ENCODE measurements around the gene CFAP97D2. TPM values are rescaled to one million over a fixed set of nuclear protein-coding genes. Genes with fewer than 3 reads are reported as not detected.

Gene CFAP97D2
- total and polyA plus RNA-seq, 2 donors (not counting 3 experiments of a cell fraction or from before 2014, with no cell fraction given), result not detected

- no peak for DNase-seq (ENCODE audit: low read depth, low spot score)
- CTCF ChIA-PET, result no interaction called here
Observed at GRCh38 chr13:114200399-114200911, 21.4 kb downstream of the CFAP97D2 start.

More at GRCh38 chr13:114200399-114200911, 21.4 kb downstream of the CFAP97D2 start:
- Histone ChIP-seq H3K27me3 (ENCODE audit: control insufficient read depth in 2 of 2, insufficient read depth in 2 of 2, low read length in 2 of 2) (peaks cover 23 to 37% of the 10 kb centered on the region in 2 experiments), H3K9me1 (replicated peaks; ENCODE audit: control insufficient read depth, extremely low read depth, insufficient read depth, low read length) (no peaks in the 10 kb centered on the region), H3K27ac (ENCODE audit: insufficient read depth, low read depth, low read length) (no peak overlapping the region), H3K36me3 (ENCODE audit: control insufficient read depth in 2 of 2, extremely low read depth in 1 of 2, insufficient read depth in 2 of 2, low read length in 2 of 2) (no peaks in the 10 kb centered on the region), H3K9me3 (replicated peaks; ENCODE audit: control insufficient read depth, insufficient read depth, low read length) (no peaks in the 10 kb centered on the region), H3K9ac (replicated peaks; ENCODE audit: extremely low read depth, insufficient read depth, low read length) (no peak overlapping the region), H4K20me1 (replicated peaks; ENCODE audit: control insufficient read depth, extremely low read depth, insufficient read depth, low read length) (no peaks in the 10 kb centered on the region), H2AFZ (ENCODE audit: low read depth, low read length) (no peak overlapping the region), H3K79me2 (ENCODE audit: control insufficient read depth, insufficient read depth, low read length) (no peaks in the 10 kb centered on the region), H3K4me1 (ENCODE audit: control insufficient read depth, extremely low read depth, insufficient read depth, low read length) (no peaks in the 10 kb centered on the region), H3K4me3 (replicated peaks in 1 of 3; ENCODE audit: insufficient read depth in 1 of 3, low read depth in 1 of 3, low read length in 3 of 3) (no peak overlapping the region), H3K4me2 (ENCODE audit: insufficient read depth, low read length) (no peak overlapping the region)
- intact Hi-C loops (cut with micrococcal nuclease), result no loop called here
- dilution Hi-C loops (cut with MboI; ENCODE audit: extremely low pct_ligation_motif_present, low sequenced_read_pairs), result no loop called here
- FAIRE-seq, result no peak
- TF ChIP-seq CTCF (IDR thresholded peaks at IDR 0.05; ENCODE audit: extremely low read depth in 1 of 2, insufficient read depth in 1 of 2, low read depth in 1 of 2, low read length in 2 of 2), result no peak
- no peak for TF ChIP-seq POLR2AphosphoS5 (IDR thresholded peaks at IDR 0.05; ENCODE audit: insufficient read depth, low read depth, low read length)
- TF ChIP-seq EZH2 (IDR thresholded peaks at IDR 0.05; ENCODE audit: borderline replicate concordance, low read depth, low read length, severe bottlenecking), result no peak
- TF ChIP-seq POLR2A (IDR thresholded peaks at IDR 0.05; ENCODE audit: low read depth, low read length), result no peak
- TF ChIP-seq GATA2 (IDR thresholded peaks at IDR 0.05; ENCODE audit: insufficient read depth, insufficient read length, low read depth, low read length), result no peak
- TF ChIP-seq MAX (IDR thresholded peaks at IDR 0.05; ENCODE audit: insufficient read depth, insufficient read length), result no peak
- no peak for TF ChIP-seq FOS (IDR thresholded peaks at IDR 0.05; ENCODE audit: borderline replicate concordance, insufficient read depth, low read length)
- no peak for TF ChIP-seq JUN (IDR thresholded peaks at IDR 0.05; ENCODE audit: borderline replicate concordance, insufficient read depth, insufficient read length, low read depth)
- no peak for TF ChIP-seq MYC (IDR thresholded peaks at IDR 0.05; ENCODE audit: low read depth, low read length)
- POLR2A ChIA-PET, result no interaction called here
- BruUV-seq (replicated peaks), result no TSS peak

Data from endothelial cell of umbilical vein (primary cell).